ENCODE measurements around the gene LOXL1.

LOXL1 gene

DNA sequence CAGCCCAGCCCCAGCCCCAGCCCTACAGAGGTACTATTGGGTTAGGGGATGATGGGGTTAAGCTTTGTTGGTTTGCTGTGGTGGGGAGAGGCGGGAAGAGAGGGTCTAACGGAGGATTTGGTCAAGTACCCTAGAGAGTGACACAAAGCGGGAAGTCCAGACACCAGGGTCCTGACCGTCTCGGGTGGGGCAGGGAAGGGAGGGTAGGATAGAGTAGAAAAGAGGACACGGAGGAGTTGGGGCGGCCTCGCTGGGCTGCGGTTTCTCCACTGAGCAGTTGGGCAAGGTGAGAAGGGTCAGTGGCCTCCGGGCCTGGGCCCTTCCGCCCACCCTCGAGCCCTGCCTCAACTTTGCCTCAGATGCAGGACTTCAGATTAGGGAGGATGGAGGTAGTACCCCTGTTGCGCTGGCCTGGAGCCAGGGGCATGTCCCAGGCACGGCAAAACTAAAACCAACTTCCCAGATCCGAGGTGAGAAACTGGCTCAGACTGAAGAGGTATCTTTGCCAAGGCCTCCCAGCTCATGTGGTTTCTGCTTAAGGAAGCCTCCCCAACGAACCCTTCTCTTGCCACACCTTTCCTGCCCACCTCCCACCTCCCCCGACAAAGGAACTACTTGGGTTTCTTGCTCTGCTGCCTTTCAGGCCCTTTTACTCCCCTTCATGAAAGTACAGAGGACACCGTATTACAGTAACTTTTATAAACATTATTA is 68.8 kb downstream of the LOXL1 start:
- peak; percentile 22 for DNase-seq

- DNase-seq = no peak
Measured at GRCh38 chr15:73996267-73996666, 70.0 kb downstream of the LOXL1 start.

- no peak for DNase-seq
Measured at GRCh38 chr15:73996939-73997338, 70.7 kb downstream of the LOXL1 start.

GRCh38 chr15:73997986-73998385 is 71.7 kb downstream of the LOXL1 start:
- no peak for DNase-seq

Measured in activated CD4-positive, alpha-beta T cell treated with anti-CD3 and anti-CD28 coated beads for 48 hours (primary cell).